K562 (cell line): Measurements from ENCODE around the gene GTPBP8.

ENCODE experiments used
- ARID3A ChIP-seq: IDR thresholded peaks from 2 replicates; pipeline ENCODE4 v1.6.1; 2012; ENCODE audit warnings: low read depth, low read length, improper control_type of control experiment, borderline replicate concordance
- CTCF ChIP-seq, 3 experiments: IDR thresholded peaks in 2 of 3; conservative IDR thresholded peaks in 1 of 3; 2 replicates each; pipeline ENCODE4 v1.5.1; 2011 to 2012; ENCODE audit warnings: low read length in 3 of 3, mild to moderate bottlenecking in 3 of 3, control low read depth in 2 of 3, improper control_type of control experiment in 1 of 3, inconsistent platforms in 1 of 3, low read depth in 1 of 3, mixed read lengths in 1 of 3, moderate library complexity in 1 of 3; ENCODE audit not compliant: insufficient read depth in 2 of 3
- CXXC5 ChIP-seq: fragments of 250-450 bp; sonication (Bioruptor Pico); IDR thresholded peaks from 2 replicates; pipeline ENCODE4 v1.8.0; 2022; ENCODE audit warnings: inconsistent platforms, mild to moderate bottlenecking, moderate library complexity
- EHMT2 ChIP-seq: fragments of 450-650 bp; IDR thresholded peaks from 2 replicates; pipeline ENCODE4 v1.6.1; 2018; ENCODE audit warnings: antibody characterized with exemption
- EP300 ChIP-seq: IDR thresholded peaks from 2 replicates; pipeline ENCODE4 v1.6.1; 2012; ENCODE audit warnings: low read length, improper control_type of control experiment
- HDAC2 ChIP-seq: fragments of 450-650 bp; IDR thresholded peaks from 2 replicates; pipeline ENCODE4 v1.6.1; 2016; ENCODE audit warnings: mild to moderate bottlenecking
- POLR2A ChIP-seq: fragments of 450-650 bp; conservative IDR thresholded peaks from 2 replicates; pipeline ENCODE4 v1.6.1; 2016
- SMARCE1 ChIP-seq: fragments of 450-650 bp; IDR thresholded peaks from 2 replicates; pipeline ENCODE4 v1.7.1; 2016; ENCODE audit warnings: mild to moderate bottlenecking
- YY1 ChIP-seq, 3 experiments: IDR thresholded peaks; 2 replicates each; pipeline ENCODE4 v1.6.1; 2011; ENCODE audit warnings: low read length in 2 of 3, mild to moderate bottlenecking in 2 of 3, moderate library complexity in 2 of 3, borderline replicate concordance in 1 of 3, control low read depth in 1 of 3, low read depth in 1 of 3; ENCODE audit not compliant: insufficient read depth in 3 of 3, insufficient replicate concordance in 2 of 3, control insufficient read depth in 1 of 3, insufficient read length in 1 of 3; ENCODE audit errors: extremely low read depth in 1 of 3
- ZNF24 ChIP-seq: fragments of 450-650 bp; IDR thresholded peaks from 2 replicates; pipeline ENCODE4 v1.6.1; 2016
- ZNF780A ChIP-seq: fragments of 250-450 bp; sonication (Bioruptor Pico); IDR thresholded peaks from 2 replicates; pipeline ENCODE4 v1.5.0; 2021; ENCODE audit warnings: mild to moderate bottlenecking
- TF ChIP-seq, protein P1 (sequence below): fragments of 250-450 bp; sonication (Bioruptor Pico); IDR thresholded peaks from 2 replicates; pipeline ENCODE4 v1.4.0; 2020; ENCODE audit warnings: mild to moderate bottlenecking, moderate library complexity

- no peak for TF ChIP-seq SMARCE1
- TF ChIP-seq CXXC5 (CRISPR knock-in tag), result no peak
- TF ChIP-seq ZNF24, result no peak
- no peak for TF ChIP-seq ARID3A
- TF ChIP-seq YY1 (IDR thresholded peaks at IDR 0.05; ENCODE audit: borderline replicate concordance in 1 of 3, control insufficient read depth in 1 of 3, extremely low read depth in 1 of 3, insufficient read depth in 3 of 3, insufficient read length in 1 of 3, insufficient replicate concordance in 2 of 3, low read depth in 1 of 3, low read length in 2 of 3), result no peak
- no peak for TF ChIP-seq EP300
- no peak for TF ChIP-seq CTCF (IDR thresholded peaks at IDR 0.05 in 2 of 3, conservative IDR thresholded peaks at IDR 0.05 in 1 of 3; ENCODE audit: insufficient read depth in 2 of 3, low read depth in 1 of 3, low read length in 3 of 3)
- TF ChIP-seq HDAC2, result no peak
- TF ChIP-seq ZNF780A (CRISPR knock-in tag), result no peak
- no peak for TF ChIP-seq EHMT2
- TF ChIP-seq POLR2A, result no peak
- TF ChIP-seq, protein P1, sequence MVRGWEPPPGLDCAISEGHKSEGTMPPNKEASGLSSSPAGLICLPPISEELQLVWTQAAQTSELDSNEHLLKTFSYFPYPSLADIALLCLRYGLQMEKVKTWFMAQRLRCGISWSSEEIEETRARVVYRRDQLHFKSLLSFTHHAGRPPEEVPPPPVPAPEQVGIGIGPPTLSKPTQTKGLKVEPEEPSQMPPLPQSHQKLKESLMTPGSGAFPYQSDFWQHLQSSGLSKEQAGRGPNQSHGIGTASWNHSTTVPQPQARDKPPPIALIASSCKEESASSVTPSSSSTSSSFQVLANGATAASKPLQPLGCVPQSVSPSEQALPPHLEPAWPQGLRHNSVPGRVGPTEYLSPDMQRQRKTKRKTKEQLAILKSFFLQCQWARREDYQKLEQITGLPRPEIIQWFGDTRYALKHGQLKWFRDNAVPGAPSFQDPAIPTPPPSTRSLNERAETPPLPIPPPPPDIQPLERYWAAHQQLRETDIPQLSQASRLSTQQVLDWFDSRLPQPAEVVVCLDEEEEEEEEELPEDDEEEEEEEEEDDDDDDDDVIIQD (CRISPR knock-in tag), result no peak
Observed at GRCh38 chr3:113040231-113040630, 49.4 kb downstream of the GTPBP8 start.
